Thymus (tissue), 11 donors: Measurements from ENCODE around the gene CAMLG. TPM values are rescaled to one million over a fixed set of nuclear protein-coding genes. Genes with fewer than 3 reads are reported as not detected.

Experiments
- DNase-seq, 9 donors: peaks; one replicate each; pipeline ENCODE4 v3.0.0-alpha.2; 2013; ENCODE audit warnings: low spot score in 9 of 9, low read depth in 6 of 9, missing footprints in 1 of 9
- H3K27ac ChIP-seq, 2 donors: one replicate each; pipeline ENCODE4 v1.5.1; 2013; ENCODE audit warnings: control low read depth in 1 of 2, low read depth in 1 of 2, low read length in 1 of 2, mild to moderate bottlenecking in 1 of 2, moderate library complexity in 1 of 2
- H3K27me3 ChIP-seq, 2 donors: one replicate each; pipeline ENCODE4 v1.5.1; 2013; ENCODE audit warnings: low read length in 1 of 2; ENCODE audit not compliant: control insufficient read depth in 2 of 2, insufficient read depth in 1 of 2
- H3K36me3 ChIP-seq, 2 donors: one replicate each; pipeline ENCODE4 v1.5.1; 2013; ENCODE audit warnings: low read length in 1 of 2, mild to moderate bottlenecking in 1 of 2, moderate library complexity in 1 of 2; ENCODE audit not compliant: control insufficient read depth in 2 of 2, insufficient read depth in 2 of 2
- H3K4me1 ChIP-seq, 2 donors: one replicate each; pipeline ENCODE4 v1.5.1; 2013; ENCODE audit warnings: low read length in 2 of 2; ENCODE audit not compliant: control insufficient read depth in 2 of 2, insufficient read depth in 2 of 2
- H3K4me3 ChIP-seq, 2 donors: one replicate each; pipeline ENCODE4 v1.5.1; 2013; ENCODE audit warnings: low read length in 2 of 2, control low read depth in 1 of 2, mild to moderate bottlenecking in 1 of 2
- H3K9me3 ChIP-seq, 2 donors: one replicate each; pipeline ENCODE4 v1.5.1; 2013; ENCODE audit warnings: low read length in 1 of 2, mild to moderate bottlenecking in 1 of 2; ENCODE audit not compliant: control insufficient read depth in 2 of 2, insufficient read depth in 1 of 2
- WGBS: extraction: QIAGEN DNeasy Blood & Tissue Kit; methylation state at CpG from one replicate; pipeline ENCODE4 v1.1.7; 2013; 5-methylcytosine and 5-hydroxymethylcytosine counted together
- polyA plus RNA-seq: library from polyadenylated mRNA; stranded (reverse); fragments of 200-250 nt; gene quantifications from one replicate; pipeline ENCODE4 v1.2.3, GENCODE V29; 2013
- total RNA-seq: library from RNA; stranded (reverse); fragments of 120-200 nt; gene quantifications from one replicate; pipeline ENCODE4 v1.2.4, GENCODE V29; 2013
- donor health status: healthy.

CAMLG gene
- total and polyA plus RNA-seq, 2 donors: 34.2 to 87.4 TPM

DNA sequence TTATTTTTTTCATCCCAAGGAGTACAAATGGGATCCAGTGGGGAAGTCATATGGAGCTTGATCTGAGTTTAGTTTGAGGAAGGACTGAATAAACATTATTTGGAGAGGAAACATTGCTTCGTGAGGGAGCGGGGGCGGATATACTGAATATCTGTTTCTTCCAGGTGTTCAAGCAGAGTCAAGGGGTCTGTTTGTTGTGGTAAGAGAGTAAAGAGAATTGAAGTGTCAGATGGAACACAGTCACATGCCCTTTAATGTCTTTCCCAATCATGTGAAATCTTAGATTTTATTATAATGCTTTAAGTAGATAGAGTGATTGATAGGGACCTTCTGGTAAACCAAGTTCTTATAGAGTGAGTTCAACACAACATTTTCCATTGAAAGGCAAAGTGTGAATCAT lies 53.9 kb downstream of the CAMLG start:
- H3K4me3 ChIP-seq: no peak overlapping the region
- no peaks in the 10 kb centered on the region for H3K9me3 ChIP-seq
- no peak overlapping the region for H3K27ac ChIP-seq
- H3K27me3 ChIP-seq: no peaks in the 10 kb centered on the region
- H3K4me1 ChIP-seq: peaks cover 3 to 4% of the 10 kb centered on the region in 2 donors
- DNase-seq: peak in 5 of 9 donors; percentile 27 to 80 (median 41)
- peaks cover 24 to 72% of the 10 kb centered on the region in 2 donors for H3K36me3 ChIP-seq
- 14% methylated on average over 3 of the region's 3 CpGs for WGBS

DNA sequence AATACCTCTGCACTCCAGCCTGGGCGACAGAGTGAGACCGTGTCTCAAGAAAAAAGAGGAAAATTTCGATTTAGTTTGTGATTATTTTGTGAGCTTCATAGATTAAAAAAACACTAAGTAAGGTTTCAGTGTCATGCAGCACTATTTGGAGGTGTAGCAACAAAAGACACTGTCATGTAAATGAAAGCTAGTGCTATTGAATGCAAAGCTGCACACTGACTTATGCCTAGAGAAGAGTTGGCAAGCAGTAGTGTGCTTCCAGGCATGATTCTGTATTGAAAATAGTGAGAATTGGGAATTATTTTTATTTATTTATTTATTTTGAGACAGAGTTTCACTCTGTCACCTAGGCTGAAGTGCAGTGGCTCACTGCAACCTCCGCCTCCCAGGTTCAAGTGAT lies 54.8 kb downstream of the CAMLG start:
- Histone ChIP-seq H3K36me3 (peaks cover 28 to 79% of the 10 kb centered on the region in 2 donors), H3K27me3 (no peaks in the 10 kb centered on the region), H3K4me3 (no peak overlapping the region), H3K4me1 (peaks cover 3 to 4% of the 10 kb centered on the region in 2 donors), H3K27ac (no peak overlapping the region), H3K9me3 (no peaks in the 10 kb centered on the region)
- over 99% methylated on average over 4 of the region's 4 CpGs for WGBS
- no peak for DNase-seq

GRCh38 chr5:134794082-134794481 lies 55.7 kb downstream of the CAMLG start:
- Histone ChIP-seq H3K27ac (no peak overlapping the region), H3K4me1 (peaks cover 3 to 4% of the 10 kb centered on the region in 2 donors), H3K4me3 (no peak overlapping the region), H3K27me3 (no peaks in the 10 kb centered on the region), H3K36me3 (peaks cover 32 to 79% of the 10 kb centered on the region in 2 donors), H3K9me3 (no peaks in the 10 kb centered on the region)
- DNase-seq: no peak
- WGBS: 94% methylated on average over 2 of the region's 2 CpGs

DNA sequence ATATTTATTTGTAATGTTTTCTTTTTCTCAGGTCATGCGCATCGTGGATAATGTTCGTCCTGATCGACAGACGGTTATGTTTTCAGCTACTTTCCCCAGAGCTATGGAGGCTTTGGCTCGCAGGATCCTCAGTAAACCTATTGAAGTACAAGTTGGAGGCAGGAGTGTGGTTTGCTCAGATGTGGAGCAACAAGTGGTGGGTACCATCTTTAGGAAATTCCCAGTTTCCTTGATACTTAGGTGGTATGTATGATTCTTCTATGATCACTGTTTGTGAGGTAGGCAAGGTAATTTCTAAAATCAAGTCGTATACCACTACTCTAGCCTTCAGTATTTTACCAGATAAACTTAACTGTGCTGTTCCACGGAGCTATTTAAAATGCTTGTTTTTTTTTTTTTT lies 56.5 kb downstream of the CAMLG start:
- Histone ChIP-seq H3K27ac (no peak overlapping the region), H3K4me3 (no peak overlapping the region), H3K4me1 (peaks cover 3 to 4% of the 10 kb centered on the region in 2 donors), H3K9me3 (no peaks in the 10 kb centered on the region), H3K36me3 (peaks cover 37 to 79% of the 10 kb centered on the region in 2 donors), H3K27me3 (no peaks in the 10 kb centered on the region)
- 98% methylated on average over 8 of the region's 8 CpGs for WGBS
- DNase-seq: no peak

DNA sequence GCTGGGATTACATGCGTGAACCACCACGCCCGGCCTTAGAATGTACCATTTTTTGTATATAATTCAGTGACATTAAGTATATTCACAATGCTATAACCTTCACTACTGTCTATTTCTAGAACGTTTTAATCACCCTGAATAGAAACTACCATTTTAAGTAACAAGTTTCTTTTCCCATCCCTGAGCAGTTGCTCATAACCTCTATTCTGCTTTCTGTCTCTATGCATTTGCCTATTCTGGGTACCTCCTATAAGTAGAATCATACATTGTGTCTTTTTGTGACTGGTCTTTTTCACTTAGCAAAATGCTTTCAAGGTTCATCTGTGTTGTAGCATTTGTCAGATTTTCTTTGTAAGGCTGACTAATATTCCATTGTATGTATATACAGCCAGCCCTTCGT lies 60.1 kb downstream of the CAMLG start:
- Histone ChIP-seq H3K27me3 (no peaks in the 10 kb centered on the region), H3K36me3 (peaks cover 50 to 76% of the 10 kb centered on the region in 2 donors), H3K9me3 (no peaks in the 10 kb centered on the region), H3K4me3 (no peak overlapping the region), H3K27ac (no peak overlapping the region), H3K4me1 (no peaks in the 10 kb centered on the region)
- 96% methylated on average over 5 of the region's 5 CpGs for WGBS
- no peak for DNase-seq

Other genes with a start within 250 kb of the CAMLG start
- 11.8 TPM for gene JADE2, start 212.9 kb upstream of the CAMLG start, total RNA-seq
- 14.1 TPM for gene JADE2, start 212.9 kb upstream of the CAMLG start, polyA plus RNA-seq
- gene SAR1B, start 105.7 kb upstream of the CAMLG start, total RNA-seq: 35.8 TPM
- 27.2 TPM for gene SAR1B, start 105.7 kb upstream of the CAMLG start, polyA plus RNA-seq
- gene SEC24A, start 89.8 kb upstream of the CAMLG start, total RNA-seq: 7.5 TPM
- 6.4 TPM for gene SEC24A, start 89.8 kb upstream of the CAMLG start, polyA plus RNA-seq
- gene DDX46, start 20.2 kb downstream of the CAMLG start, total RNA-seq: 30.5 TPM
- gene DDX46, start 20.2 kb downstream of the CAMLG start, polyA plus RNA-seq: 27.0 TPM
- gene C5orf24, start 107.4 kb downstream of the CAMLG start, total RNA-seq: 11.7 TPM
- 22.4 TPM for gene C5orf24, start 107.4 kb downstream of the CAMLG start, polyA plus RNA-seq
- gene TXNDC15, start 135.8 kb downstream of the CAMLG start, total RNA-seq: 27.7 TPM
- 52.9 TPM for gene TXNDC15, start 135.8 kb downstream of the CAMLG start, polyA plus RNA-seq
- 5.9 TPM for gene PCBD2, start 166.6 kb downstream of the CAMLG start, total RNA-seq
- 6.8 TPM for gene PCBD2, start 166.6 kb downstream of the CAMLG start, polyA plus RNA-seq
- gene CATSPER3, start 229.4 kb downstream of the CAMLG start, total RNA-seq: 0.19 TPM
- gene CATSPER3, start 229.4 kb downstream of the CAMLG start, polyA plus RNA-seq: 1.3 TPM